ENCODE measurements around the gene CFP. TPM values are rescaled to one million over a fixed set of nuclear protein-coding genes. Genes with fewer than 3 reads are reported as not detected.
A peak's percentile ranks its signal among the peaks of the same experiment; 100 is the strongest.

Gene CFP
- total RNA-seq, 2 donors from 2014 or later: 0.09 to 2.9 TPM

GRCh38 chrX:47648376-47648775 lies 18.6 kb upstream of the CFP start:
- no peak for DNase-seq (ENCODE audit: low spot score)
- Histone ChIP-seq H3K27me3 (replicated peaks; ENCODE audit: insufficient read depth) (no peaks in the 10 kb centered on the region), H3K4me3 (no peak overlapping the region), H3K4me1 (replicated peaks) (no peaks in the 10 kb centered on the region), H3K36me3 (no peaks in the 10 kb centered on the region), H3K27ac (no peak overlapping the region), H3K9me3 (no peaks in the 10 kb centered on the region)
- WGBS: 77% methylated on average over 2 of the region's 2 CpGs
- TF ChIP-seq POLR2AphosphoS5 (IDR thresholded peaks at IDR 0.05) (no peak), CTCF (IDR thresholded peaks at IDR 0.05) (no peak), POLR2A (IDR thresholded peaks at IDR 0.05) (no peak)
- intact Hi-C loops (cut with DNase I): no loop called here

DNA sequence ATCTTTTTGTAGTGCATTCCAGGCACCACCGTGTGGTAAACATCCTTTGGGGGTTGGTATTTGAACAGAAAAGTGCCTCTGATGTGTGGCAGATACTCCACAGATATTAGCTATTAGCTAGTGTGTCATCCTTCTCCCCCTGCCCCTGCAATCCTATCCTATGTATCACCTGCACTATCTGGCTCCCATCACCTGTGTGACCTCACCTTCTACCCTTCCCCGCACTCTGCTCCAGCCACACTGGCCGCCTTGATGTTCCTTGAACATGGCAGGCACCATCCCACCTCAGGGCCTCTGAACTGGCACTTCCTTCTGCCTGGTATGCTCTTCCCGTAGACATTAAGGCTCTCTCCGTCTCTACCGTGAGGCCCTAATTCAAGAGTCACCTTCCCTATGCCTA lies 16.9 kb upstream of the CFP start:
- Histone ChIP-seq H3K27ac (no peak overlapping the region), H3K4me1 (replicated peaks) (no peaks in the 10 kb centered on the region), H3K4me3 (no peak overlapping the region), H3K36me3 (no peaks in the 10 kb centered on the region), H3K9me3 (no peaks in the 10 kb centered on the region), H3K27me3 (replicated peaks; ENCODE audit: insufficient read depth) (no peaks in the 10 kb centered on the region)
- WGBS: 82% methylated on average over 6 of the region's 6 CpGs
- intact Hi-C loops (cut with DNase I): no loop called here
- TF ChIP-seq POLR2A (IDR thresholded peaks at IDR 0.05) (no peak), POLR2AphosphoS5 (IDR thresholded peaks at IDR 0.05) (no peak), CTCF (IDR thresholded peaks at IDR 0.05) (no peak)
- DNase-seq (ENCODE audit: low spot score): no peak

DNA sequence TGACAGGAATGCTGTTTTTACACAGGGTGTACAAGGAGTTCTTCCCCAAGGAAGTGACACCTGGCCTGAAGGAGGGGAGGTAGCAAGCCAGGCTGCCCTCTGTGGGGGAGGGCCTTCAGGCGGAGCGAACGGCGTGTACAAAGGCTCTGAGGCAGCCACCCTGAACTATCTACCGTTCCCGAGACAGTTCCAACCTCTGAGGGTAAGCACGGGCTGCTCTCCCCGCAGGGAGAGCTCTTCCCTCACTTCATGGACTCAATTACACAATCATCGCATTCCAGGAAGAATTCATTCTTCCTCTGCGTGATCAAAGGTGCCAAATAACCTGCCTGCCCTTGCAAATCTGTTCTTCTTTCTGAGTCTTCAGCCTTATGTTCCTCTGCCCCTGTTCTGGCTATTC lies 15.8 kb upstream of the CFP start:
- Histone ChIP-seq H3K4me1 (replicated peaks) (no peaks in the 10 kb centered on the region), H3K36me3 (no peaks in the 10 kb centered on the region), H3K9me3 (no peaks in the 10 kb centered on the region), H3K4me3 (no peak overlapping the region), H3K27ac (no peak overlapping the region), H3K27me3 (replicated peaks; ENCODE audit: insufficient read depth) (no peaks in the 10 kb centered on the region)
- no peak for TF ChIP-seq CTCF (IDR thresholded peaks at IDR 0.05)
- TF ChIP-seq POLR2AphosphoS5 (IDR thresholded peaks at IDR 0.05): no peak
- TF ChIP-seq POLR2A (IDR thresholded peaks at IDR 0.05): no peak
- 74% methylated on average over 10 of the region's 10 CpGs for WGBS
- intact Hi-C loops (cut with DNase I): no loop called here
- no peak for DNase-seq (ENCODE audit: low spot score)

DNA sequence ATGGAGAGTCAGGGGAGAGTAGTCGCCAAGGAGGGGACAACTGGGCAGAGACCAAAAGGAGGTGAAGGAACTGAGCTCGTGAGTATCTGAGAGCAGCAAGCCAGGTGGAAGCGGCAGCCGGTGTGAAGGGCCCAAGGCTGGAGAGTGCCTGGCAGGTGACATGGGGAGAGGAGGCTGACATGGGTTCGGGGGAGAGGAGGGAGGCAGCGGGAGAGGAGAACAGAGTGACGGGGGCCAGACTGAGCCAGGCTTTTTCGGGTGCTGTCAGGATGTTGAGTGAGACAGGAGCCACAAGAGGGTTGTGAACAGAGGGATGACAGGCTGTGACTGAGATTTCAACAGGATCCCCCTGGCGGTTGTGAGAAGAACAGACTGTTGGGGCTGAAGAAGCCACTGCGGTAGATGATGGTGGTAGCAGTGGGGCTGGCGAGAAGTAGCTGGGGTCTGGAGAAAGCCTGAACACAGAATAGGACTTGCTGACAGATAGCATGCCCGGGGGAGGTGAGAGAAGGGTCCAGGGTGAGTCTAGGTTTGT lies 14.9 kb upstream of the CFP start:
- Histone ChIP-seq H3K9me3 (no peaks in the 10 kb centered on the region), H3K27ac (no peak overlapping the region), H3K27me3 (replicated peaks; ENCODE audit: insufficient read depth) (no peaks in the 10 kb centered on the region), H3K4me3 (no peak overlapping the region), H3K36me3 (no peaks in the 10 kb centered on the region), H3K4me1 (replicated peaks) (no peaks in the 10 kb centered on the region)
- DNase-seq (ENCODE audit: low spot score): no peak
- TF ChIP-seq CTCF (IDR thresholded peaks at IDR 0.05): peak in 1 of 4 experiments; percentile 19
- TF ChIP-seq POLR2A (IDR thresholded peaks at IDR 0.05): no peak
- no peak for TF ChIP-seq POLR2AphosphoS5 (IDR thresholded peaks at IDR 0.05)
- WGBS: 55% methylated on average over 12 of the region's 12 CpGs
- intact Hi-C loops (cut with DNase I): no loop called here

GRCh38 chrX:47643926-47644325 lies 14.2 kb upstream of the CFP start:
- H3K4me3 ChIP-seq: no peak overlapping the region
- H3K36me3 ChIP-seq: no peaks in the 10 kb centered on the region
- H3K9me3 ChIP-seq: no peaks in the 10 kb centered on the region
- WGBS: 16% methylated on average over 2 of the region's 2 CpGs
- DNase-seq (ENCODE audit: low spot score): no peak
- intact Hi-C loops (cut with DNase I): no loop called here
- H3K27me3 ChIP-seq (replicated peaks; ENCODE audit: insufficient read depth): no peaks in the 10 kb centered on the region
- no peak overlapping the region for H3K27ac ChIP-seq
- no peak for TF ChIP-seq POLR2A (IDR thresholded peaks at IDR 0.05)
- TF ChIP-seq POLR2AphosphoS5 (IDR thresholded peaks at IDR 0.05): peak; percentile 9
- TF ChIP-seq CTCF (IDR thresholded peaks at IDR 0.05): peak in 2 of 4 experiments; percentile 29 to 35
- H3K4me1 ChIP-seq (replicated peaks): no peaks in the 10 kb centered on the region

Measured in prostate gland (tissue), 2 donors.